IMR-90 (cell line): Measurements from ENCODE around the gene LIN37. TPM values are rescaled to one million over a fixed set of nuclear protein-coding genes. Genes with fewer than 3 reads are reported as not detected.

Experiments
- ATAC-seq: fragments of 200-7000 bp; cut with Tn5 transposase; 2 replicates; pipeline ENCODE4 v1.9.1; 2020; ENCODE audit warnings: low read depth, mild to moderate bottlenecking, moderate library complexity
- BruUV-seq: library from RNA; stranded (reverse); fragments of 400-500 nt; replicated peaks from 2 replicates; lab custom pipeline; 2021; lab: Mats Ljungman, UMichigan
- CTCF ChIA-PET: fragments of 300-600 bp; formaldehyde crosslinking; extraction: SDS; loops from one replicate; lab custom pipeline; 2021; ENCODE audit warnings: antibody characterized with exemption; lab: Yijun Ruan, JAX
- POLR2A ChIA-PET: fragments of 300-600 bp; sonication (Branson Sonifier 250); formaldehyde crosslinking; loops from one replicate; lab custom pipeline; 2022; ENCODE audit warnings: antibody characterized with exemption; ENCODE audit not compliant: unreplicated experiment; lab: Charles Lee
- DNase-seq: peaks from one replicate; pipeline ENCODE4 v3.0.0; 2013
- H2AFZ ChIP-seq: replicated peaks from 2 replicates; pipeline ENCODE3; 2013; ENCODE audit warnings: low read length, mild to moderate bottlenecking; ENCODE audit not compliant: poor library complexity
- H2AK5ac ChIP-seq: 2 replicates; pipeline ENCODE4 v1.6.1; 2013; ENCODE audit warnings: low read depth, low read length, inconsistent platforms
- H2AK9ac ChIP-seq: replicated peaks from 2 replicates; pipeline ENCODE3; 2013; ENCODE audit warnings: mild to moderate bottlenecking, low read depth, low read length, moderate library complexity; ENCODE audit not compliant: poor library complexity
- H2BK120ac ChIP-seq: 2 replicates; pipeline ENCODE4 v1.6.1; 2013; ENCODE audit warnings: low read depth, low read length, inconsistent platforms
- H2BK15ac ChIP-seq: 3 replicates; pipeline ENCODE4 v1.6.1; 2013; ENCODE audit warnings: low read depth, low read length, inconsistent platforms
- H2BK20ac ChIP-seq: 2 replicates; pipeline ENCODE4 v1.6.1; 2013; ENCODE audit warnings: low read depth, mild to moderate bottlenecking, inconsistent platforms, low read length, moderate library complexity
- H2BK5ac ChIP-seq: 2 replicates; pipeline ENCODE4 v1.6.1; 2013; ENCODE audit warnings: mild to moderate bottlenecking, low read depth, low read length, inconsistent platforms; ENCODE audit not compliant: poor library complexity, severe bottlenecking
- H3K14ac ChIP-seq: replicated peaks from 2 replicates; pipeline ENCODE4 v1.6.1; 2013; ENCODE audit warnings: low read depth, low read length, inconsistent platforms
- H3K18ac ChIP-seq: 2 replicates; pipeline ENCODE4 v1.6.1; 2013; ENCODE audit warnings: low read depth, low read length, control low read depth
- H3K23ac ChIP-seq: 2 replicates; pipeline ENCODE4 v1.6.1; 2013; ENCODE audit warnings: low read depth, low read length, inconsistent platforms
- H3K27ac ChIP-seq: 2 replicates; pipeline ENCODE4 v1.5.1; 2013; ENCODE audit warnings: mild to moderate bottlenecking, control low read depth, low read length; ENCODE audit not compliant: insufficient read depth
- H3K27me3 ChIP-seq: 2 replicates; pipeline ENCODE4 v1.6.1; 2013; ENCODE audit warnings: low read length; ENCODE audit not compliant: control insufficient read depth, insufficient read depth
- H3K36me3 ChIP-seq: 2 replicates; pipeline ENCODE4 v1.6.1; 2013; ENCODE audit warnings: low read length, mixed read lengths; ENCODE audit not compliant: control insufficient read depth, insufficient read depth
- H3K4ac ChIP-seq: 2 replicates; pipeline ENCODE4 v1.6.1; 2013; ENCODE audit warnings: low read depth, low read length, inconsistent platforms
- H3K4me1 ChIP-seq: 2 replicates; pipeline ENCODE4 v1.6.1; 2013; ENCODE audit warnings: low read length, mixed read lengths; ENCODE audit not compliant: control insufficient read depth, insufficient read depth
- H3K4me2 ChIP-seq: 2 replicates; pipeline ENCODE4 v1.6.1; 2013; ENCODE audit warnings: low read depth, mild to moderate bottlenecking, control low read depth, low read length, moderate library complexity
- H3K4me3 ChIP-seq: 2 replicates; pipeline ENCODE4 v1.5.1; 2013; ENCODE audit warnings: low read depth, mild to moderate bottlenecking, control low read depth, low read length, moderate library complexity; ENCODE audit not compliant: insufficient read depth
- H3K56ac ChIP-seq: 2 replicates; pipeline ENCODE4 v1.6.1; 2013; ENCODE audit warnings: low read length, inconsistent platforms; ENCODE audit not compliant: insufficient read depth; ENCODE audit errors: extremely low read depth
- H3K79me1 ChIP-seq, 2 experiments: 2 replicates each; pipeline ENCODE4 v1.6.1; 2013; ENCODE audit warnings: low read length in 2 of 2, inconsistent platforms in 1 of 2, low read depth in 1 of 2
- H3K9ac ChIP-seq: 2 replicates; pipeline ENCODE4 v1.6.1; 2013; ENCODE audit warnings: low read depth, low read length, control low read depth
- H3K9me1 ChIP-seq: 2 replicates; pipeline ENCODE4 v1.6.1; 2013; ENCODE audit warnings: low read length, inconsistent platforms; ENCODE audit not compliant: insufficient read depth
- H3K9me3 ChIP-seq: 2 replicates; pipeline ENCODE4 v1.6.1; 2013; ENCODE audit warnings: low read length; ENCODE audit not compliant: control insufficient read depth, insufficient read depth
- H4K20me1 ChIP-seq: 2 replicates; pipeline ENCODE4 v1.6.1; 2013; ENCODE audit warnings: low read length, inconsistent platforms; ENCODE audit not compliant: insufficient read depth
- H4K5ac ChIP-seq: 2 replicates; pipeline ENCODE4 v1.6.1; 2013; ENCODE audit warnings: mild to moderate bottlenecking, low read depth, low read length, control low read depth
- H4K8ac ChIP-seq, 2 experiments: 2 replicates each; pipeline ENCODE4 v1.6.1; 2013; ENCODE audit warnings: low read depth in 2 of 2, low read length in 2 of 2, control low read depth in 1 of 2, inconsistent platforms in 1 of 2
- H4K91ac ChIP-seq: 2 replicates; pipeline ENCODE4 v1.6.1; 2013; ENCODE audit warnings: low read depth, low read length, inconsistent platforms; ENCODE audit not compliant: insufficient read depth
- BHLHE40 ChIP-seq: fragments of 150-350 bp; IDR thresholded peaks from 2 replicates; pipeline ENCODE4 v1.6.1; 2016; ENCODE audit warnings: mild to moderate bottlenecking, low read depth, low read length
- CEBPB ChIP-seq: IDR thresholded peaks from 2 replicates; pipeline ENCODE4 v1.6.1; 2012; ENCODE audit warnings: low read depth, low read length, improper control_type of control experiment
- CHD1 ChIP-seq: IDR thresholded peaks from 2 replicates; pipeline ENCODE4 v1.6.1; 2012; ENCODE audit warnings: low read depth, low read length, improper control_type of control experiment
- CTCF ChIP-seq: conservative IDR thresholded peaks from 2 replicates; pipeline ENCODE4 v1.5.1; 2012; ENCODE audit warnings: mild to moderate bottlenecking, low read depth, low read length, improper control_type of control experiment
- ELK1 ChIP-seq: fragments of 150-350 bp; IDR thresholded peaks from 2 replicates; pipeline ENCODE4 v1.6.1; 2016; ENCODE audit warnings: low read depth, mild to moderate bottlenecking, low read length, moderate library complexity, borderline replicate concordance
- FOS ChIP-seq: fragments of 150-350 bp; IDR thresholded peaks from 2 replicates; pipeline ENCODE4 v1.6.1; 2016; ENCODE audit warnings: low read depth, low read length
- MAFK ChIP-seq: IDR thresholded peaks from 2 replicates; pipeline ENCODE4 v1.6.1; 2012; ENCODE audit warnings: low read depth, low read length, improper control_type of control experiment
- MAZ ChIP-seq: IDR thresholded peaks from 2 replicates; pipeline ENCODE4 v1.6.1; 2012; ENCODE audit warnings: low read depth, mild to moderate bottlenecking, low read length, improper control_type of control experiment, moderate library complexity, borderline replicate concordance
- MXI1 ChIP-seq: IDR thresholded peaks from 2 replicates; pipeline ENCODE4 v1.6.1; 2012; ENCODE audit warnings: low read depth, mild to moderate bottlenecking, low read length, moderate library complexity, borderline replicate concordance
- NFE2L2 ChIP-seq: fragments of 150-350 bp; IDR thresholded peaks from 2 replicates; pipeline ENCODE4 v1.6.1; 2016; ENCODE audit warnings: low read depth, mild to moderate bottlenecking, low read length
- POLR2A ChIP-seq: IDR thresholded peaks from 2 replicates; pipeline ENCODE4 v1.6.1; 2012; ENCODE audit warnings: mild to moderate bottlenecking, low read depth, low read length
- RAD21 ChIP-seq: IDR thresholded peaks from 2 replicates; pipeline ENCODE4 v1.6.1; 2012; ENCODE audit warnings: low read length, improper control_type of control experiment
- RCOR1 ChIP-seq: IDR thresholded peaks from 2 replicates; pipeline ENCODE4 v1.6.1; 2012; ENCODE audit warnings: mild to moderate bottlenecking, low read length, improper control_type of control experiment; ENCODE audit not compliant: insufficient replicate concordance
- RFX5 ChIP-seq: IDR thresholded peaks from 2 replicates; pipeline ENCODE4 v1.8.0; 2012; ENCODE audit warnings: low read depth, mild to moderate bottlenecking, low read length, moderate library complexity
- SMC3 ChIP-seq: fragments of 150-350 bp; IDR thresholded peaks from 2 replicates; pipeline ENCODE4 v1.6.1; 2016; ENCODE audit warnings: low read depth, mild to moderate bottlenecking, antibody characterized with exemption, low read length, moderate library complexity
- USF2 ChIP-seq: fragments of 150-350 bp; IDR thresholded peaks from 2 replicates; pipeline ENCODE4 v1.6.1; 2017; ENCODE audit warnings: mild to moderate bottlenecking, antibody characterized with exemption, low read length, low read depth
- WGBS, 2 experiments: methylation state at CpG; one replicate each; pipeline versions ENCODE4 v1.1.5 to v1.1.7; 2013; ENCODE audit warnings: missing lambda C conversion rate in 2 of 2; ENCODE audit not compliant: insufficient read length in 1 of 2; ENCODE audit errors: extremely low coverage in 2 of 2; 5-methylcytosine and 5-hydroxymethylcytosine counted together
- dilution Hi-C: fragments of 300-500 bp; cut with HindIII; formaldehyde crosslinking; loops from one replicate; pipeline ENCODE4 v1.14.3; 2018; ENCODE audit warnings: low sequenced_read_pairs; ENCODE audit not compliant: unreplicated experiment
- in situ Hi-C: fragments of 300-500 bp; cut with MboI; formaldehyde crosslinking; loops from 3 replicates; pipeline ENCODE4 v1.14.3; 2019; ENCODE audit warnings: low sequenced_read_pairs, inconsistent platforms, mixed read lengths
- intact Hi-C: fragments of 100-400 bp; cut with micrococcal nuclease; formaldehyde crosslinking; loops from 2 replicates; pipeline ENCODE4 v1.10.0; 2022
- polyA plus RNA-seq, 3 experiments: library from polyadenylated mRNA; depleted of rRNA; stranded (reverse); fragments of >200 nt; gene quantifications; 2 replicates each; pipeline ENCODE4 v1.2.3, GENCODE V29; 2012; ENCODE audit warnings: low replicate concordance in 1 of 3
- total RNA-seq: library from RNA; depleted of rRNA; stranded (reverse); fragments of >200 nt; gene quantifications from 2 replicates; pipeline ENCODE4 v1.2.3, GENCODE V29; 2012

LIN37 gene
- total and polyA plus RNA-seq, 2 of the 4 experiments (the other 2 are of a cell fraction): 12.7 to 23.1 TPM

- 73% methylated on average over 5 of the region's 25 CpGs; no CpG with 5 or more reads in 1 of the 2 experiments for whole genome bisulfite sequencing, 2 experiments
- Histone ChIP-seq H2BK20ac (no peak overlapping the region), H3K9me3 (no peaks in the 10 kb centered on the region), H2AK9ac (no peak overlapping the region), H3K4me1 (no peaks in the 10 kb centered on the region), H2AK5ac (no peak overlapping the region), H3K27me3 (no peaks in the 10 kb centered on the region), H3K27ac (no peak overlapping the region), H3K18ac (no peak overlapping the region), H3K79me1 (peaks cover 0 to 20% of the 10 kb centered on the region in 2 experiments; a peak in 3 of 4 replicates), H2BK15ac (no peak overlapping the region), H4K20me1 (peaks cover 9% of the 10 kb centered on the region), H3K4me3 (no peak overlapping the region), H4K8ac (no peak overlapping the region), H3K9me1 (no peaks in the 10 kb centered on the region), H2BK5ac (no peak overlapping the region), H3K9ac (no peak overlapping the region), H4K91ac (no peak overlapping the region), H2AFZ (no peak overlapping the region), H4K5ac (no peak overlapping the region), H3K36me3 (peaks cover 90% of the 10 kb centered on the region), H3K14ac (no peak overlapping the region), H3K23ac (no peak overlapping the region), H3K4ac (no peak overlapping the region), H2BK120ac (no peak overlapping the region), H3K56ac (no peak overlapping the region), H3K4me2 (no peak overlapping the region)
- no peak for ATAC-seq
- in situ Hi-C loops: no loop called here
- POLR2A ChIA-PET: no interaction called here
- DNase-seq: no peak
- no TSS peak for BruUV-seq
- intact Hi-C loops: no loop called here
- dilution Hi-C loops: no loop called here
- CTCF ChIA-PET: no interaction called here
- TF ChIP-seq RAD21: no peak
- TF ChIP-seq CTCF: no peak
- no peak for TF ChIP-seq CHD1
- TF ChIP-seq SMC3: no peak
- no peak for TF ChIP-seq MAZ
- no peak for TF ChIP-seq FOS
- TF ChIP-seq CEBPB: no peak
- TF ChIP-seq POLR2A: no peak
- TF ChIP-seq RCOR1: no peak
- TF ChIP-seq NFE2L2: no peak
- TF ChIP-seq ELK1: no peak
- no peak for TF ChIP-seq BHLHE40
- no peak for TF ChIP-seq RFX5
- no peak for TF ChIP-seq MXI1
- no peak for TF ChIP-seq MAFK
- TF ChIP-seq USF2: no peak
These were observed 15.7 kb upstream of the LIN37 start for GRCh38 chr19:35732540-35733179.
